HCT116 (cell line): ENCODE measurements around the gene HCN3. TPM values are rescaled to one million over a fixed set of nuclear protein-coding genes. Genes with fewer than 3 reads are reported as not detected.

Experiments used
- ATAC-seq: fragments of 200-7000 bp; cut with Tn5 transposase; 2 replicates; pipeline ENCODE4 v1.9.1; 2020; ENCODE audit warnings: mild to moderate bottlenecking, moderate library complexity
- BruUV-seq: library from RNA; stranded (reverse); fragments of 400-500 nt; replicated peaks from 2 replicates; lab custom pipeline; 2021; lab: Mats Ljungman, UMichigan
- CTCF ChIA-PET: fragments of 300-600 bp; sonication (Branson Sonifier 250); formaldehyde crosslinking; loops from one replicate; lab custom pipeline; 2021; ENCODE audit warnings: antibody characterized with exemption; lab: Charles Lee
- POLR2A ChIA-PET: fragments of 300-600, 350-600 bp; sonication (Branson Sonifier 250); formaldehyde crosslinking; loops from one replicate; lab custom pipeline; 2021; ENCODE audit warnings: antibody characterized with exemption; lab: Charles Lee
- RAD21 ChIA-PET, 2 experiments: fragments of 300-600 bp; sonication (Branson Sonifier 250); formaldehyde crosslinking; loops; one replicate each; lab custom pipeline; 2023; ENCODE audit warnings: low total read pairs in 2 of 2; ENCODE audit not compliant: uncharacterized antibody in 2 of 2, unreplicated experiment in 2 of 2, low non-redundant PET in 1 of 2; lab: Charles Lee
- DNase-seq: peaks from one replicate; pipeline ENCODE4 v3.0.0-alpha.2; 2010; ENCODE audit warnings: low read depth, low spot score
- H2AFZ ChIP-seq: fragments of 200-600 bp; shearing (Covaris generic), sonication (generic); 2 replicates; pipeline ENCODE4 v1.6.1; 2017; ENCODE audit warnings: low read depth, mixed run types, mixed read lengths, antibody characterized with exemption, low read length; ENCODE audit not compliant: poor library complexity, severe bottlenecking
- H3K27ac ChIP-seq: 2 replicates; pipeline ENCODE4 v1.5.1; 2012; ENCODE audit warnings: low read depth, low read length
- H3K27me3 ChIP-seq: fragments of 200-600 bp; sonication (generic); 2 replicates; pipeline ENCODE4 v1.6.1; 2016; ENCODE audit warnings: mixed run types, low read length, mixed read lengths; ENCODE audit not compliant: insufficient read depth
- H3K36me3 ChIP-seq, 2 experiments: fragments of 200-500 bp in 1 of 2; fragments of 200-600 bp in 1 of 2; sonication (Bioruptor generic) in 1 of 2; sonication (generic) in 1 of 2; 2 replicates each; pipeline versions ENCODE4 v1.5.1 to v1.6.1; 2014 to 2016; ENCODE audit warnings: low read length in 2 of 2, inconsistent platforms in 1 of 2, mixed read lengths in 1 of 2, mixed run types in 1 of 2; ENCODE audit not compliant: insufficient read depth in 2 of 2, control insufficient read depth in 1 of 2
- H3K4me1 ChIP-seq, 2 experiments: fragments of 200-600 bp in 1 of 2; sonication (generic) in 1 of 2; 2 replicates each; pipeline versions ENCODE4 v1.5.1 to v1.6.1; 2012 to 2017; ENCODE audit warnings: low read length in 2 of 2, inconsistent platforms in 1 of 2, mild to moderate bottlenecking in 1 of 2, mixed read lengths in 1 of 2, mixed run types in 1 of 2, moderate library complexity in 1 of 2; ENCODE audit not compliant: insufficient read depth in 2 of 2, control insufficient read depth in 1 of 2
- H3K4me2 ChIP-seq: fragments of 200-600 bp; sonication (generic); 2 replicates; pipeline ENCODE4 v1.6.1; 2017; ENCODE audit warnings: mixed run types, low read length, mixed read lengths
- H3K4me3 ChIP-seq, 2 experiments: fragments of 200-600 bp in 1 of 2; sonication (generic) in 1 of 2; replicated peaks in 1 of 2; 2 replicates each; pipeline ENCODE4 v1.5.1; 2011 to 2016; ENCODE audit warnings: low read length in 2 of 2, control low read depth in 1 of 2, low read depth in 1 of 2, mild to moderate bottlenecking in 1 of 2, mixed read lengths in 1 of 2, mixed run types in 1 of 2
- H3K79me2 ChIP-seq: fragments of 200-600 bp; sonication (generic); 2 replicates; pipeline ENCODE4 v1.6.1; 2017; ENCODE audit warnings: mild to moderate bottlenecking, mixed run types, low read length, moderate library complexity, mixed read lengths; ENCODE audit not compliant: insufficient read depth
- H3K9ac ChIP-seq: fragments of 200-600 bp; sonication (generic); 2 replicates; pipeline ENCODE4 v1.6.1; 2016; ENCODE audit warnings: low read length, mixed read lengths
- H3K9me2 ChIP-seq: fragments of 200-600 bp; sonication (generic), shearing (Covaris generic); 2 replicates; pipeline ENCODE4 v1.6.1; 2017; ENCODE audit warnings: mixed run types, mild to moderate bottlenecking, moderate library complexity; ENCODE audit not compliant: insufficient read depth
- H3K9me3 ChIP-seq, 2 experiments: fragments of 200-500 bp in 1 of 2; fragments of 200-600 bp in 1 of 2; sonication (Bioruptor generic) in 1 of 2; sonication (generic) in 1 of 2; 2 replicates each; pipeline ENCODE4 v1.6.1; 2014 to 2017; ENCODE audit warnings: low read length in 2 of 2, mixed read lengths in 2 of 2, inconsistent platforms in 1 of 2, low read depth in 1 of 2, mild to moderate bottlenecking in 1 of 2, mixed run types in 1 of 2, moderate library complexity in 1 of 2; ENCODE audit not compliant: control insufficient read depth in 1 of 2, insufficient read depth in 1 of 2
- H4K20me1 ChIP-seq: fragments of 200-600 bp; sonication (generic), shearing (Covaris generic); 2 replicates; pipeline ENCODE4 v1.6.1; 2017; ENCODE audit warnings: mixed run types, mild to moderate bottlenecking, moderate library complexity; ENCODE audit not compliant: insufficient read depth
- ATF3 ChIP-seq: IDR thresholded peaks from 2 replicates; pipeline ENCODE4 v1.6.1; 2012
- CBX3 ChIP-seq: IDR thresholded peaks from 2 replicates; pipeline ENCODE4 v1.6.1; 2012; ENCODE audit warnings: low read depth
- CEBPB ChIP-seq: IDR thresholded peaks from 2 replicates; pipeline ENCODE4 v1.6.1; 2012; ENCODE audit warnings: low read depth
- CTCF ChIP-seq, 3 experiments: fragments of 200-600 bp in 1 of 3; sonication (generic) in 1 of 3; IDR thresholded peaks in 2 of 3; conservative IDR thresholded peaks in 1 of 3; 2 replicates each; pipeline ENCODE4 v1.5.1; 2012 to 2017; ENCODE audit warnings: low read depth in 2 of 3, low read length in 2 of 3, antibody characterized with exemption in 1 of 3, borderline replicate concordance in 1 of 3, control low read depth in 1 of 3, mild to moderate bottlenecking in 1 of 3, mixed read lengths in 1 of 3, mixed run types in 1 of 3, moderate library complexity in 1 of 3; ENCODE audit not compliant: insufficient read depth in 1 of 3
- EGR1 ChIP-seq: IDR thresholded peaks from 2 replicates; pipeline ENCODE4 v1.6.1; 2012; ENCODE audit warnings: low read depth
- ELF1 ChIP-seq: IDR thresholded peaks from 2 replicates; pipeline ENCODE4 v1.6.1; 2012; ENCODE audit warnings: low read depth, borderline replicate concordance
- EZH2 ChIP-seq: fragments of 200-600 bp; sonication (generic); IDR thresholded peaks from 2 replicates; pipeline ENCODE4 v1.6.1; 2017; ENCODE audit warnings: antibody characterized with exemption, mixed run types
- MAX ChIP-seq: IDR thresholded peaks from 2 replicates; pipeline ENCODE4 v1.6.1; 2012
- POLR2A ChIP-seq: IDR thresholded peaks from 2 replicates; pipeline ENCODE4 v1.7.0; 2011; ENCODE audit warnings: borderline replicate concordance; ENCODE audit not compliant: insufficient read depth, insufficient read length; ENCODE audit errors: extremely low read depth
- POLR2AphosphoS5 ChIP-seq: IDR thresholded peaks from 2 replicates; pipeline ENCODE4 v1.6.1; 2011; ENCODE audit warnings: mild to moderate bottlenecking, low read depth, low read length, moderate library complexity
- SIN3A ChIP-seq: IDR thresholded peaks from 2 replicates; pipeline ENCODE4 v1.6.1; 2012; ENCODE audit warnings: low read depth
- SP1 ChIP-seq: IDR thresholded peaks from 2 replicates; pipeline ENCODE4 v1.6.1; 2012; ENCODE audit warnings: low read depth
- SRF ChIP-seq: IDR thresholded peaks from 2 replicates; pipeline ENCODE4 v1.6.1; 2012; ENCODE audit warnings: low read depth
- YY1 ChIP-seq: IDR thresholded peaks from 2 replicates; pipeline ENCODE4 v1.6.1; 2011; ENCODE audit warnings: low read length, low read depth, moderate library complexity, mild to moderate bottlenecking; ENCODE audit not compliant: insufficient replicate concordance; ENCODE audit errors: extremely low read depth
- intact Hi-C: fragments of 100-400 bp; cut with micrococcal nuclease; formaldehyde crosslinking; loops from 2 replicates; pipeline ENCODE4 v1.10.0; 2022
- total RNA-seq: library from RNA; stranded (reverse); gene quantifications from one replicate; pipeline ENCODE4 v1.2.1, GENCODE V29; 2021; ENCODE audit not compliant: unreplicated experiment

HCN3 gene
- total RNA-seq, 1 experiment from 2014 or later: 8.5 TPM

GRCh38 chr1:155267373-155267772 is 9.9 kb upstream of the HCN3 start:
- H3K4me2 ChIP-seq: no peak overlapping the region
- no peak for TF ChIP-seq EZH2
- TF ChIP-seq CBX3: no peak
- no peak for TF ChIP-seq MAX
- TF ChIP-seq POLR2A: no peak
- no peak for TF ChIP-seq SP1
- TF ChIP-seq EGR1: no peak
- TF ChIP-seq SIN3A: no peak
- no peak for TF ChIP-seq CEBPB
- TF ChIP-seq YY1: no peak
- no peak for TF ChIP-seq POLR2AphosphoS5
- no peak for TF ChIP-seq CTCF (IDR thresholded peaks at IDR 0.05 in 2 of 3, conservative IDR thresholded peaks at IDR 0.05 in 1 of 3; ENCODE audit: borderline replicate concordance in 1 of 3, insufficient read depth in 1 of 3, low read depth in 2 of 3, low read length in 2 of 3)
- no peak for TF ChIP-seq ELF1
- TF ChIP-seq SRF: no peak
- TF ChIP-seq ATF3: no peak
- no peak for DNase-seq
- RAD21 ChIA-PET: no interaction called here
- CTCF ChIA-PET: interaction anchor here (1.0 kb wide), 1 partner anchor 94 kb away, joined by 3 read pairs; the partner anchor contains the start of gene KRTCAP2
- H4K20me1 ChIP-seq: no peaks in the 10 kb centered on the region
- intact Hi-C loops: no loop called here
- no peaks in the 10 kb centered on the region for H3K9me2 ChIP-seq
- H2AFZ ChIP-seq: no peak overlapping the region
- H3K4me1 ChIP-seq: peaks cover 3 to 9% of the 10 kb centered on the region in 2 experiments; a peak in 3 of 4 replicates
- POLR2A ChIA-PET: no interaction called here
- peaks cover 59 to 75% of the 10 kb centered on the region in 2 experiments for H3K36me3 ChIP-seq
- no peak overlapping the region for H3K9ac ChIP-seq
- BruUV-seq: no TSS peak
- H3K79me2 ChIP-seq: peaks cover 40% of the 10 kb centered on the region
- H3K4me3 ChIP-seq: no peak overlapping the region
- H3K27me3 ChIP-seq: no peaks in the 10 kb centered on the region
- no peak overlapping the region for H3K27ac ChIP-seq
- ATAC-seq: no peak
- no peaks in the 10 kb centered on the region for H3K9me3 ChIP-seq
